UCSD-AML1 (cell line): ENCODE measurements around the gene SOBP.

Experiments
- DNase-seq: peaks from one replicate; lab custom pipeline; 2025; ENCODE audit not compliant: unreplicated experiment; lab: John Stamatoyannopoulos, UW

SOBP gene

DNA sequence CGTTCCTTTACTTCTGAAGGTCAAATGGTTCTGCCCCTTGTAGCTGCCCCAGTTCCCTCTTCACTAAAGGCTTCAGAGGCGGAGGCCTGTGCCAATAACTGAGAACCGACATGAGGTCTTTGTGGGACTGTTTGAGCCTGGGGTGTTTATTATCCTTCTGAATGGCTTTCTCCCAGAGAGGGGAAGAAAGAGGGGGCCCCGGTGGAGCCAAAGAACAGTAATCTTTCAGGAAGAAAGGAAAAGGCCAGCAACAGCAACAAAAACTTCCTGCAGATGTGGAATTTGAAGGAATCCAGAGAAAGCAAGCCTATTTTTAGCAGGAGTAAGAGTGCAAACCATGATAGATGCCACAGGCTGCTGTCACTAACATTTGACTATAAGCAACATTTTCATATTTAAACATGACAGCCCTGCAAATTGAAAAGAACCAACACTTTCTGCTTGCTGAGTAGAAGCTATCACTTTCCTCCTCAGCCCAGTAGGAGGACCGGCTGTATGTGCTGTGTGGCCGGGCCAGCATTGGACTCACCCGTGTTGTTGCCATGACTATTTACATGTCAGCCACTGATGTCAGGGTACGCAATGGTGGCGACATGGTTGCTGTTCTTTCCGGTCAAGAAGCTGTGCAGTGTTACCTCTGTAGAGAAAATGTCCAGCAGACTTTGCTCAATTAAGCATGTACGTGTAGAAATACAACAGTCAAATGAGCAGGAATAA is 121.3 kb downstream of the SOBP start:
- no peak for DNase-seq

DNA sequence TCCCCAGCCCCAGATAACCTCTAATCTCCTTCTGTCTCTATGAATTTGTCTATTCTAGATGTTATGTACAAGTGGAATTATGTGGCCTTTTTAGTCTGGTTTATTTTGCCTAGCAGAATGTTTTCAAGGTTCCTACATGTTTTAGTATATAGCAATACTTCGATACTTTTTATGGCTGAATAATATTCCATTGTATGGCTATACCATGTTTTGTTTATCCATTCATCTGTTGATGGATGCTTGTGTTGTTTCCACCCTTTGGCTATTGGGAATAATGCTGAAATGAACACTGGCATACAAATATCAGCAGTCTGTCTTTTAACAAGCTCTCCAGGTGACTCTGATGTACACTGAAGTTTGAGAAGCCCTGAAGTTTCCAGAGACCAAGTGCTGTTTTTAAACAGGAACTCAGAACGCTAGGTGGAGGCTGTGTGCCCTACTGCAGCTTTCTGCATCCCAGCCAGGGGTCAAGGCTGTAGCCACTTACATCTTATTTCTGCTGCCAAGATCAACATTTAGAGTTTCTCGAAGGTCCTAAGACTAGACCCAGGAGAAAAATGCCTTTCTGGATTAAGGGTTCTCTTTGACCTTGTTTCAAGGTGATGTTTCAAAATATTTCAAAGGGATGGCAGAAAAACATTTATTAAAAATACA is 123.0 kb downstream of the SOBP start:
- no peak for DNase-seq

DNA sequence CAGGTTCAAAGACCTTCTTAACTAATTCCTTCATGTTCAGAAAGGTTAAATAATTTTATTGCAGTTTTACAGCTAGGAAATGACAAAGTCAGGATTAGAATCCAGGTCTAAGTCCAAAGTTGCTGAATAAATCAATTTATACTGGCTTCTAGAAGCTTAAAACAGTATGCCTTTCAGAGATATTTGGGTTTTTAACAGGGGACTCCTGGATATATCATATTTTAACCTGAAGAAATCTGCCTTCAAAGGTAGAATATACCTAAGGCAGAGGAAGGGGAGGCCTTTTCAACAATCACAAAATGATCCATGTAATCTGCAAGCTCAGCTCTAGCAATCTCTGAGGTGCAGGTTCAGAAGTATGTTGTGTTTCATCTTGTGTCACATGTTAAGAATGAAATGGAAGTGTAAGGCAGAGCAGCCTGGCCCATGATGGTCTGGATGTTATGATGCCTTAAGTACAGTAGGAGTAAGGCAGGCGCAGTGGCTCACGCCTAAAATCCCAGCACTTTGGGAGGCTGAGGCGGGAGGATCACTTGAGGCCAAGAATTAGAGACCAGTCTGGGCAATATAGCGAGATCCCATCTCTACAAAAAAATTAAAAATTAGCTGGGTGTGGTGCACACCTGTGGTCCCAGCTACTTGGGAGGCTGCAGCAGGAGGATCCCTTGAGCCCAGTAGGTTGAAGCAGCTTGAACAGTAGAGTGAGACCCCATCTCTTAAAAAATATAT is 123.9 kb downstream of the SOBP start:
- no peak for DNase-seq

DNA sequence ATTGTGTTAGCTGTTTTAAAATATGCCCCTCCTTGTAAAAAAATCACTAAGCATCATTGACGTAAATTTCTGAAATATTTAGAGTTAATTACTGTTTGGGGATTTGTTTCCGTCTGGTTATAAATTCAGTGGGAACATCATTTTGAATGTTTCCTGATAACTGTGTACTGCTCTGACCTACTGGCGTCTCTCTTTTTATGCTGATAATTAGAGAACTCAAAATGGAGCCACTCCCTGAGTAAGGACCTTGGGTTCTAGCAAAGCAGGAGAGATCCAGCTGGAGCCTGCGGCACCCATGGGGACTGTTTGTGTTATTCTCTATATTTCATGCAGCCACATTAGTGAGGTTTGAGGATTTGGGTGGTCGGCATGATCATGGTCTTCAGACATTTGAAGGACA is 124.9 kb downstream of the SOBP start:
- DNase-seq: no peak

DNA sequence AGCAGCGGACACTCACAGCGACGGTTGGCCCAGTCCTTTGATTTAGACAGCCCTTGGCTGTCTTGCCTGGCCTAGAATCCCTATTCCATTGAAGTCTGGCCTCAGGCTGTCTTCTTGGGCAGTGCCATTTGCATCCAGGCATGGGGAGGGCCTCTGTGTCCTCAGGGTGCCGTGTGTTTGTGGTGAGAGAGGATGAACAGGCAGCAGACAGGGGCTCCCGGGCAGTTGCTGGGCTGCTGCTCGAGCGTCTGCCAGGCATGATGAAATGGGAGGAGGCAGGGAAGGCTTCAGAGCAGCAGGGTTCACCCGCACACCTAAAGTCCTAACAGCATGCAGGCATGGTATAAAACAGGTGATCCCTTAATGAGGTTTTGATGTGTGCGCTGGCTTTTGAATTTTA is 126.9 kb downstream of the SOBP start:
- no peak for DNase-seq

DNA sequence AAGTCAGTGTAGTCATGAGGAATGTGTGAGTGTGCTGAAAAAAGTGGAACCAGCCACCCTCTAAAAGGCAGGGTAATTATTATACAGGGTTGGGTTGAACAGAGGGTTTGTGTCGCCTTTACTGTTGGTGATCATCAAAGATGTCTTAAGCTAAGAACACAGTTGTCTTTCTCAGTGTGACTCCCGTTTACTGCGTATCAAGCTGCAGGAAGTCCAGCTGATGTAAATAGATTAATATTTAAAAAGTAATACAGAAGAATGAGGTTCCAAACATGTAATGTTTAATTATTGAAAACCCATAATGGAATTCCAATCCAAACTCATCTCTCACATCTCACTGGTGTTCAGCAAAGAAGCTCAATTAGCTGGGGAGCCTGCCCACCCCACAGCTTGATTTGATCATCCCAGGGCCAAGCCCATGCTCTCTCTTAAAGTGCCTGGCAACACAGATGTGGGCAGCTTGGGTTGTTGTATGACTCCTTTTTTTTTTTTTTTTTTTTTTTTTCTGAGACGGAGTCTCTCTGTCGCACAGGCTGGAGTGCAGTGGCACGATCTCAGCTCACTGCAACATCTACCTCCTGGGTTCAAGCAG is 127.5 kb downstream of the SOBP start:
- no peak for DNase-seq

DNA sequence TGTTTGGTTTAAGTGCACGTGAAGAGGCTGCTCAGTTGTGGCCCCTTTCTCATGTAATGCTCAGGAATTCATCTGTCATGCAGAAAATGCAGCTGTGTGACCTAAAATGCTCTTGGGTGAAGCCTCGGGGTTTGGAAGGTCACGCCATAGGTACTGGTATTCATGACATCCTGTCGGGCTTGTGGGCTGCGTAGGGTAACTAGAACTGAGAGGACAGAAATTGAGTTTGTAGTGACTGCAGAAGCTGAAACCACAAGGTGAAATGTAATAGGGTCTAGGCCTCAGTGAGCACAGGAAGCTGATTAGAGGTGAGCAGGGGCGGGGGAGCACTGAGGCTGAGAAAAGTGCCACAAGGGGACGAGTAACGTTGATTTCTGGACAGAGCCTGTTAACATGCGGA is 128.8 kb downstream of the SOBP start:
- DNase-seq: no peak

DNA sequence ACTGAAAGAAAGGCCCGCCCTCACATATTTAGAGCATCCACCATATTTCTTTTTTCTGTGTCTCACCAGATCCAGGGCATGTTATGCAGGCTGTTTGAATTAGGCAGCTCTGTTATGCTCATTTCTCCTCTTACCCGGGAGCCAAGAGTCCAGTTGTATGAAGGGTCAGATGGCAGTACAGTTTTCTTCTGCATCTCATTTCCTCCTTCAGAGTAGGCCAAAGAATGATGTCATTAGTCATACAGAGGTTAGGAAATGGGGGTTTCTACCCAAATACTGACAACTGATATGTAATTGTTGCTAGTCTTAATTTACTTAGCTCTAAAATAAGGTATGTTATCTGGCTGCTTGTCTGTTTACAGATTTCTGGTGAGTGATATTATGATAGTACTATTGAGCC is 130.8 kb downstream of the SOBP start:
- DNase-seq: no peak

DNA sequence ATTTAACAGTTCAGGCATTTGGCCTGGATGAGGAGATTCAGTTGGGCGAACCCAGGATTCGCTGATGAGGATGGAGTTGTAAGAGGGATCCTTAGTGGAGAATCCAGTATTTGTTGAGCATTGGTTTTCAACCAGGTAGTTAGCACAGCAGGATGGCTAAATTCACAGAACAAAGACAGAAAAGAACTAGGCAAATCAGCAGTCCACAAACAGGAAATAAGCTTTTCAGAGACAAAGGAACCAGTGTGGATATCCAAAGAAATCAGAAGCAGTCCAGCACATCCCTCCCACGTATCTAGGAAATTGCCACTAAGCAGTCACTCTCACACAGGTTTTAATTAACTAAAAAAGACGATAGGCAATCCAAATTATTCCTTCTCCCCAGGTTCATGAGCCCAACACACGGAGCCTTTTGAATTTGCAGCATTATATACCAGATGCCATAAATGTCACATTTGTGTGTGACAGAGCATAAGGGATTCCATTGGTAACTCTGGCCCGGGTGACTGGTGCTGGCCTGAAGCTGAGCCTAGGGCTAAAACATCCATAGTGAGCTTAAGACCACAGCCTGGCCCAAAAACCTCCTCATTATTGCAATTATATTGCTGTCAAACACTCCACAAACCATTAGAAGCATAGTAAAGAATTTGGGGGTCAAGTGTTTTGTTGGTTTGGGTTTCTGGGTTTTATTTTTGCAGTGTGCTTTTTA is 131.5 kb downstream of the SOBP start:
- DNase-seq: no peak

DNA sequence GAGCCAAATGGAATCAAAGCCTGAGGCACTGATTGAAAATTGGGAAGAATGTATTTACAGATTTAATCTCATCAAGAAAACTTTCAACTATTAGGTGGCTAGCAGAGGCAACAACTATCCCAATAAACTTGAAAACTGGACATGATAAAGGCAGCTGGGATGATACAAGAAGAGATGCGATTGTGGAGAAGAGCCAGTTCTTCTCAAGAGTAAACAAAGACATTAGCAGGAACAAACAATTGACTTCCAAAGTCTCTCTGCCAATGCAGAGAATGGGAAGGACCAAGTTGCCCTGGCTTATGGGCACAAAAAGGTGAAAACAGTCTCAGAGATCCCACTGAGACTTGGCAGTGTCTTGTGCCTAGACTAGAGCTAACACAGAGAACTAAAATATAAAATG is 132.4 kb downstream of the SOBP start:
- no peak for DNase-seq

DNA sequence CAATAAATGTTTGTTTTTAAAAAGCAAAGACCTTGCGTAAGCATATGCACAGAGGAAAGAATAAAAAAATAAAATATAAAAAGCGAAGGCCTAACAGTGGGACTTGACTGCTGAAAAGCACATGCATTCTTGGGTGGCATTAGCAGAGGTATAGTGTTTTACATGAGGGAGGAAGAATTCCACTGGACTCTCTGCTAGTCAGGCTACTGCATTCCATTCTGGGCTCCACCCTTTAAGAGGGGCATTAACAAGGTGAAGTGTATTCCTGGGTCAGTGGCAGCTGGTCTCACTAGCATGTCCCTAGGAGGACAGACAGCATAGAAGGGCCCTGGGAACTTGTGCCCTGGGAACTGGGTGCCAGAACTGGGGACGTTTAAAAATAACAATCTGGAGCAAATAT is 134.1 kb downstream of the SOBP start:
- DNase-seq: no peak

DNA sequence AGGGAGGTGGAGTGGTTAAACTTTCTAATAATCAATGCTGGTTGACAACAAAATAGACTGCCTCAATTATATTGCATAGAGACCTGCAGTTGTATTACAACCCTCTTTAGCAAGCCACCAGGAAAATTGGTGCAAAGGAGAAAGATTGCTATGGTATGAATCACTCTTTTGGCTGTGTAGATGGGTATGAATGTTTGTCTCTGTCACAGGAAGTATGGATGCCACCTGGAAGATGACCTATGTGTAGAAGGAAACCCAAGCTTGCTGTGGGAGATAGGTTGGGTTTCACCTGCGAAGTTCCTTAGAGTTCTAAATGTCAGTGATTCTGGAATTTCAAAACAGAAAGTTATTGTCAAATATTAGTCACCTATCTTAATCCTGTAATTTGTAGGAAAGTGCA is 134.6 kb downstream of the SOBP start:
- DNase-seq: no peak

DNA sequence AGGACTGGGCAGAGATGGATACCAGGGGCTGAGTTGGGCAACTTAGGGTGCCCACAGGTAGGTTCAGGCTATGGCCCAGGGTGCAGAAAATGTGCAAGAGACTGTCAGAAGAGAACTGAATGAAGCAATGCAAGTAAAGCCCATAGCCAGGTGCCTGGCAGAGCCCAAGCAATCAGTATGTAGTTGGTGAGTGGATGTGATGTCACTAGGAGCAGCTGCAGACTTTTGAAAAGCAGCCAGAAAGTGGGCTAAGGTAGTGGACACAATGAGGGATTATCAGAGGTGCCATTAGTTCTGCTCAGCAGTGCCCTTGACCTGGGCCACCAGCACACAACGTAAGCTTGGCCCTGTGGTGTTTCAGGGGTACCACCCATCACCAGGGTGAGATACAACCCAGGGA is 135.3 kb downstream of the SOBP start:
- DNase-seq: no peak

DNA sequence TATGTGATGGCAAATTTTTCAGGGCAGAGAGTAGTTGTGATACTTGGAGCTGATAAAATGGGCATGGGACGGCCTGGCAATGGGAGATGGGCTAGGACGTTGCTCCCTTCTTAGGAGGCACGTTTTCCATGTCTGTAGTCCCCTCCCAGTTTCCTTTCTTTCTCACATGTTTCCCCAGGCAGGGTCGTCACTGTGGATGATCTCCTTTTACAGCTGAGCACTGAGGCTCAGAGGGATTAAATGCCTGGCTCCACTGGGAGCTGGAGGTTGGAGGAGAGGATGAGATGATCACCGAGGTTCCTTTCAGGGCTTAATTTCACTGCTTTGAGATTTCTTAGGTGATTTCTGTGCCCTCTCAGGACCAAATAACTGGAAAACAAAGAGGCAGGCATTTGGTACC is 136.7 kb downstream of the SOBP start:
- no peak for DNase-seq

DNA sequence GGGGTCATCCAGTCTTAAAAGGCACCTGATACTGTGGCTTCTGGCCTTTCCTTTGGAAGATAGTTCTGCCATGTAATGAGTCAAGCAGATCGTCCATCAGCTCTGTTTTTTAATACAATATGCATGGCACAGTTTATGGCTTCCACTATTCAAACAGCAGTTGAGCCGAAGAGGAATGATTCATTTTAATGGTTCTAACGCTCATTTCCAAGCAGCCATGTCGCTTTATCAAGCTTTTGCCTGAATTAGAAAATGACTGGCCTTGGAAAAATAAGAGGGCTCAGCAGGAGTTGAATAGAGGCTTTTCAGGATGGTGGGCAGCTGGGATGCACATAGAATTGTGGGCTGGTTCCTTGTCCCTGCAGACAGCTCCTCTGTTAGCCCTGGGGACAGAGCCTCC is 138.1 kb downstream of the SOBP start:
- no peak for DNase-seq

DNA sequence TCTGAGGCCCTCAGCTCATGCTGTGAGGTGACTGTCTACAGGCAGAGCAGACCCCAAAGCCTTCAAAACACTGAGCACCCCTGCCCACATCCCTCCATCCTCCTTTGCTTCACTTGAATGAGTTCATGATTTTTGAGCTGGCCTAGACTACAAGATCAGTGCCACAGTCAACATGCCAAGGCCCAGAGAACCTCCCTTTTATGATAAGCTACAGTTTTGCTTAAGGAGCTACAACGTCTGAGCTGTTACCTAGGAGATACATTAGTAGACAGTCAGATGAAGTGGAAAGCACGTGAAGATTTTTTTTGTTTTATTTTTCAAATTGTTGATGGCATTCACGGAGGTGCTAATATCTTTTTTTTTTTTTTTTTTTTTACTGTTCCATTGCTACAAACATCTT is 139.0 kb downstream of the SOBP start:
- no peak for DNase-seq

DNA sequence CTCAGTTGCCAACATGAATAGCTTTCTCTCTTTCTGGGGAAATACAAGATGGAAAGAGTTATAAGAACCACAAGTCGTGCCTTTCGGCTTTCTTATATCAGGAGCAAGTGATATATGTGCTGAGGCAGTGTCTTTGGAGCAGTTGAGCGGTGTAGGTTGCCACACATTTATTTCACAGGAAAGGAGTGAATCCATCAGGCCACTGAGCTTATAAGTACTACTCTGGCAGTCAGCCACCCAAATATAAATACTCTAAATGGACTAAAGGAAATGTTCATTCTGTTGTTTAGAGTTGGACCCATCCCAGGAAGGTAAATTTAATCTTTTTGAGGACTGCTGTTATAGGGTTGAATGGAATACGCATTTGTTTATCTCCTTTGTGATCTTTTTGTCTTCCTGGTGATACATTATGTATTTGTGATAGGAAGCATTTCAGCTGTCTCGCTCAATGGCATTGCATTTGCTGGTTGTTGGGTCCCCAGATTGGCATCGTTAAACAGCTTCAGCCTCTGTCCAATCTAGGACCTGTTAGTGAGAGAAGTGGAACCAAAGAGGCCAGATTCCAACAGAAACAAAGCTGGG is 139.7 kb downstream of the SOBP start:
- DNase-seq: no peak

DNA sequence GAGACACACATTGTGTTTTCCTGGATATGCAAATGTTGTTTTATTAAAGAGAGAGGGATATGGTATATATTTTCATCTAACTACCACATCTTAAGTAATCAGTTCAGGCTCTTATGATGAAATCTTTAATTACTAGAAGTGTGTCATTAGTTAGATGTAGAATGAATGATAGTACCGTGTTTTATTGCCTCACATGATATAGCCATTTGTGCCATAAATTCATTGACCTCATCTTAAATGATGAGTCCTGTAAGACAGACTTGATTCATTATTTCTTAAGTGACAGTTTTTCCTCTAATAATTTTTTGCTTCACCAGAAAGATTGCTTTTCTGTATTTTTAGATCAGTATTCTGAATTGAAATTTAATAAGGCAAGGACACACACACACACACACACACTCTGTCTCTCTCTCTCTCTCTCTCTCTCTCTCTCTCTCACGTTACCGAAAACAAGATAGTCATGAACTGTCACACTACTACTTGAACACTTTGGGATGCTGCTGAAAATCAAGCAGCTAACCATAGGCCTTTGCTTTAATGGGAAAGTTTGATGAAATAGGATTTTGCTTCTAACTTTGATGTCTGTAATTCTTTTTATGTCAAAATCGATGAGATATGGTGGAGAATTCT is 140.5 kb downstream of the SOBP start:
- DNase-seq: no peak

DNA sequence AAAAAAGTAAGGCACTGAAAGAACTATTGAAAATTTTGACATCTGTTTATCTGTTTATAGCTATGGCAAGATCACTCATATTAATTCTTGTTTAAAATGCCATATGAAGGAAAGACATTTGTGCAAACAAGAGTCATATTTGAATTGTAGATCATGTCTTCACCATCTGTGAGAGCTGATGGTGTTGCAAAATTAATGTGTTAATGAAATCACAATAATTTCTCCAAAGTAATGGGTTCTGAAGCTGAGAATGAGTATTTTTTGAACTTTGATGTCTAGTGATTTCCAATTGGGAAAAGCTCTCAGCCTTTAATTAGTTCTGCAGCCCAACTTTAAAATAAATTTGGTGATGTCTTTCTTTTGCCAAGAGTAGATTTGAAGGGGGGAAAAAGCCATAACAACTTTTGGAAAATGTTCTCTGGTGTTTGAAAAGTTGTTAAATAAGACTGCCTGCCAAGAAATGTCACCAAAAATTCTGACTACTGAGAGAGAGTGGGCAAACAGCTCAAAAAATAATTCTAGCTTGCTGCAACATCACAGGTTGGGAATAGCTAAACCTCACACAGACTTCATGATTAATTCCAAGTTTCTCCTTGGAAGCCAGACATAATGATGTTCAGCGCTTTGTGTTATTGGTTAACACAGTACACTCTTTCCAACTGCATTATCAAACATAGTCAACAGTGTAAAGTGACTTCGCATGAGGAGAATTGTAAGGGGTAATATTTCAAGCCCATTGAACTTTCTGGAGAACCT is 142.6 kb downstream of the SOBP start:
- DNase-seq: no peak
